Measurements from ENCODE around the gene KIAA2012.

Gene KIAA2012

GRCh38 chr2:202043475-202043874 lies 29.6 kb upstream of the KIAA2012 start:
- no peak for DNase-seq (ENCODE audit: low read depth)

- DNase-seq (ENCODE audit: low read depth), result no peak
Measured at GRCh38 chr2:202044777-202045176, 28.3 kb upstream of the KIAA2012 start.

GRCh38 chr2:202046572-202046971 lies 26.5 kb upstream of the KIAA2012 start:
- no peak for DNase-seq (ENCODE audit: low read depth)

GRCh38 chr2:202049092-202049728 lies 23.8 kb upstream of the KIAA2012 start:
- DNase-seq (ENCODE audit: low read depth), result no peak

GRCh38 chr2:202049840-202050239 lies 23.2 kb upstream of the KIAA2012 start:
- DNase-seq (ENCODE audit: low read depth), result no peak

- no peak for DNase-seq (ENCODE audit: low read depth)
Measured at GRCh38 chr2:202050652-202051051, 22.4 kb upstream of the KIAA2012 start.

GRCh38 chr2:202051499-202052161 lies 21.4 kb upstream of the KIAA2012 start:
- DNase-seq (ENCODE audit: low read depth), result no peak

- DNase-seq (ENCODE audit: low read depth), result no peak
Measured at GRCh38 chr2:202052235-202052634, 20.8 kb upstream of the KIAA2012 start.

GRCh38 chr2:202054679-202055078 lies 18.4 kb upstream of the KIAA2012 start:
- no peak for DNase-seq (ENCODE audit: low read depth)

- no peak for DNase-seq (ENCODE audit: low read depth)
Measured at GRCh38 chr2:202056611-202057010, 16.4 kb upstream of the KIAA2012 start.

GRCh38 chr2:202060218-202060617 lies 12.8 kb upstream of the KIAA2012 start:
- DNase-seq (ENCODE audit: low read depth), result no peak

- no peak for DNase-seq (ENCODE audit: low read depth)
Measured at GRCh38 chr2:202061695-202062094, 11.4 kb upstream of the KIAA2012 start.

- DNase-seq (ENCODE audit: low read depth), result no peak
Measured at GRCh38 chr2:202064171-202064880, 8.7 kb upstream of the KIAA2012 start.

- DNase-seq (ENCODE audit: low read depth), result no peak
Measured at GRCh38 chr2:202064881-202065230, 8.2 kb upstream of the KIAA2012 start.

- DNase-seq (ENCODE audit: low read depth), result no peak
Measured at GRCh38 chr2:202065876-202066275, 7.2 kb upstream of the KIAA2012 start.

- no peak for DNase-seq (ENCODE audit: low read depth)
Measured at GRCh38 chr2:202066875-202067274, 6.2 kb upstream of the KIAA2012 start.

- DNase-seq (ENCODE audit: low read depth), result no peak
Measured at GRCh38 chr2:202067589-202067988, 5.5 kb upstream of the KIAA2012 start.

GRCh38 chr2:202069170-202070067 lies 3.6 kb upstream of the KIAA2012 start:
- DNase-seq (ENCODE audit: low read depth), result no peak

GRCh38 chr2:202071107-202071506 lies 1.9 kb upstream of the KIAA2012 start:
- DNase-seq (ENCODE audit: low read depth), result no peak

GRCh38 chr2:202072226-202072625 lies 829 bp upstream of the KIAA2012 start:
- DNase-seq (ENCODE audit: low read depth), result no peak

- DNase-seq (ENCODE audit: low read depth), result no peak
Measured at GRCh38 chr2:202074324-202074723, 1.3 kb downstream of the KIAA2012 start.

- DNase-seq (ENCODE audit: low read depth), result no peak
Measured at GRCh38 chr2:202079310-202079709, 6.3 kb downstream of the KIAA2012 start.

Measured in stimulated activated CD8-positive, alpha-beta memory T cell treated with anti-CD3 and anti-CD28 coated beads, Interleukin-7, amount 100 ng/mL, for 24 hours (primary cell).